H1 (cell line): ENCODE measurements around the gene ZFAND3. TPM values are rescaled to one million over a fixed set of nuclear protein-coding genes. Genes with fewer than 3 reads are reported as not detected.

Experiments
- HDAC2 ChIP-seq, 2 experiments: fragments of 300-600 bp in 1 of 2; sonication (generic) in 1 of 2; IDR thresholded peaks; 2 replicates each; pipeline ENCODE4 v1.6.1; 2011 to 2012; ENCODE audit warnings: low read depth in 2 of 2, low read length in 2 of 2, mild to moderate bottlenecking in 2 of 2, moderate library complexity in 2 of 2, borderline replicate concordance in 1 of 2, inconsistent platforms in 1 of 2
- KDM4A ChIP-seq: IDR thresholded peaks from one replicate; pipeline ENCODE4 v1.7.1; 2012; ENCODE audit warnings: low read depth, mild to moderate bottlenecking, moderate library complexity, low read length, inconsistent platforms; ENCODE audit not compliant: severe bottlenecking
- TCF12 ChIP-seq: IDR thresholded peaks from 2 replicates; pipeline ENCODE4 v1.6.1; 2011; ENCODE audit warnings: low read depth, mild to moderate bottlenecking, low read length
- ZNF274 ChIP-seq: IDR thresholded peaks from 2 replicates; pipeline ENCODE4 v1.7.0; 2012; ENCODE audit warnings: low read length, borderline replicate concordance; ENCODE audit errors: extremely low read depth
- polyA plus RNA-seq, 7 experiments: library from polyadenylated mRNA; depleted of rRNA in 3 of 7; stranded (reverse) in 5 of 7; unstranded in 2 of 7; fragments of >200 nt in 5 of 7; fragments of 200-250 nt in 2 of 7; gene quantifications; 1 replicate in 5 of 7; 2 replicates in 1 of 7; 4 replicates in 1 of 7; pipeline versions ENCODE4 v1.2.1 to v1.2.3, GENCODE V29; 2011 to 2013; ENCODE audit warnings: missing spikeins in 2 of 7, mixed read lengths in 2 of 7
- total RNA-seq: library from RNA; stranded (reverse); fragmentation: NEBNext Ultra II Directional; extraction: Animal tissue kit (Norgen Biotek cat#: 25700); gene quantifications from 2 replicates; pipeline ENCODE4 v1.2.1, GENCODE V29; 2021
- TF ChIP-seq, protein P1 (sequence below): IDR thresholded peaks from 2 replicates; pipeline ENCODE4 v1.6.1; 2011; ENCODE audit warnings: low read length, improper control_type of control experiment
- TF ChIP-seq, protein P2 (sequence below): IDR thresholded peaks from 2 replicates; pipeline ENCODE4 v1.6.1; 2012; ENCODE audit warnings: inconsistent platforms

ZFAND3 gene
- total and polyA plus RNA-seq, 2 of the 8 experiments (the other 6 are each of a cell fraction or from before 2014, with no cell fraction given): 13.0 to 51.3 TPM

- no peak for TF ChIP-seq ZNF274
- no peak for TF ChIP-seq HDAC2 (IDR thresholded peaks at IDR 0.05; ENCODE audit: borderline replicate concordance in 1 of 2, low read depth in 2 of 2, low read length in 2 of 2)
- TF ChIP-seq, protein P1, sequence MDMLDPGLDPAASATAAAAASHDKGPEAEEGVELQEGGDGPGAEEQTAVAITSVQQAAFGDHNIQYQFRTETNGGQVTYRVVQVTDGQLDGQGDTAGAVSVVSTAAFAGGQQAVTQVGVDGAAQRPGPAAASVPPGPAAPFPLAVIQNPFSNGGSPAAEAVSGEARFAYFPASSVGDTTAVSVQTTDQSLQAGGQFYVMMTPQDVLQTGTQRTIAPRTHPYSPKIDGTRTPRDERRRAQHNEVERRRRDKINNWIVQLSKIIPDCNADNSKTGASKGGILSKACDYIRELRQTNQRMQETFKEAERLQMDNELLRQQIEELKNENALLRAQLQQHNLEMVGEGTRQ: no peak
- no peak for TF ChIP-seq KDM4A
- TF ChIP-seq TCF12: no peak
- TF ChIP-seq, protein P2, sequence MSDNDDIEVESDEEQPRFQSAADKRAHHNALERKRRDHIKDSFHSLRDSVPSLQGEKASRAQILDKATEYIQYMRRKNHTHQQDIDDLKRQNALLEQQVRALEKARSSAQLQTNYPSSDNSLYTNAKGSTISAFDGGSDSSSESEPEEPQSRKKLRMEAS: no peak
These were observed 78.4 kb downstream of the ZFAND3 start (continued) for GRCh38 chr6:37897818-37898515.
